GM12878 (cell line): ENCODE results near the gene GRIK1. TPM values are rescaled to one million over a fixed set of nuclear protein-coding genes. Genes with fewer than 3 reads are reported as not detected.

Source experiments
- ATAC-seq: fragments of 200-7000 bp; cut with Tn5 transposase; 3 replicates; pipeline ENCODE4 v1.9.1; 2020; ENCODE audit warnings: mild to moderate bottlenecking, moderate library complexity
- BruUV-seq: library from RNA; stranded (reverse); fragments of 400-500 nt; replicated peaks from 2 replicates; lab custom pipeline; 2021; lab: Mats Ljungman, UMichigan
- CTCF ChIA-PET: fragments of 300-600 bp; sonication (Branson Sonifier 250); formaldehyde crosslinking; extraction: SDS; loops from one replicate; lab custom pipeline; 2021; ENCODE audit warnings: inconsistent platforms; lab: Yijun Ruan, JAX
- POLR2A ChIA-PET: fragments of 350-600 bp; formaldehyde crosslinking; extraction: SDS; loops from one replicate; lab custom pipeline; 2021; ENCODE audit warnings: inconsistent platforms; lab: Charles Lee
- RAD21 ChIA-PET: fragments of 300-600 bp; sonication (Branson Sonifier 250); formaldehyde crosslinking; loops from one replicate; lab custom pipeline; 2023; ENCODE audit warnings: antibody characterized with exemption; ENCODE audit not compliant: unreplicated experiment; lab: Charles Lee
- SMC1A ChIA-PET: fragments of 300-600 bp; sonication (Branson Sonifier 250); formaldehyde crosslinking; loops from one replicate; lab custom pipeline; 2023; ENCODE audit not compliant: unreplicated experiment, uncharacterized antibody; lab: Charles Lee
- DNase-seq: peaks from one replicate; pipeline ENCODE4 v3.0.0-alpha.2; 2011; ENCODE audit warnings: low read depth, low spot score
- FAIRE-seq: peaks from 3 replicates; lab custom pipeline; 2011; peaks lifted over from hg19 to GRCh38; lab: Jason Lieb, UNC
- H2AFZ ChIP-seq: 2 replicates; pipeline ENCODE4 v1.6.0; 2011; ENCODE audit warnings: low read depth, low read length, control low read depth; ENCODE audit not compliant: control insufficient read depth
- H3K27ac ChIP-seq: 2 replicates; pipeline ENCODE4 v1.5.1; 2011; ENCODE audit warnings: control low read depth; ENCODE audit not compliant: control insufficient read depth, insufficient read depth
- H3K27me3 ChIP-seq, 2 experiments: replicated peaks in 1 of 2; 2 replicates each; pipeline versions ENCODE4 v1.6.0 to v1.6.1; 2011; ENCODE audit warnings: low read length in 1 of 2; ENCODE audit not compliant: control insufficient read depth in 2 of 2, insufficient read depth in 2 of 2
- H3K36me3 ChIP-seq, 2 experiments: 2 replicates each; pipeline ENCODE4 v1.5.1; 2011; ENCODE audit warnings: low read length in 1 of 2; ENCODE audit not compliant: control insufficient read depth in 2 of 2, insufficient read depth in 2 of 2
- H3K4me1 ChIP-seq: 2 replicates; pipeline ENCODE4 v1.6.1; 2011; ENCODE audit warnings: mild to moderate bottlenecking, low read length, moderate library complexity, mixed read lengths; ENCODE audit not compliant: control insufficient read depth, insufficient read depth
- H3K4me2 ChIP-seq: 2 replicates; pipeline ENCODE4 v1.6.0; 2011; ENCODE audit warnings: control low read depth; ENCODE audit not compliant: control insufficient read depth, insufficient read depth
- H3K4me3 ChIP-seq: fragments of 200-600 bp; sonication (generic); 2 replicates; pipeline ENCODE4 v1.5.1; 2016
- H3K79me2 ChIP-seq: 2 replicates; pipeline ENCODE4 v1.6.0; 2011; ENCODE audit warnings: low read length; ENCODE audit not compliant: control insufficient read depth, insufficient read depth
- H3K9ac ChIP-seq: 2 replicates; pipeline ENCODE4 v1.8.0; 2011; ENCODE audit warnings: low read length, control low read depth, mixed read lengths; ENCODE audit not compliant: control insufficient read depth, insufficient read depth
- H3K9me3 ChIP-seq: replicated peaks from 3 replicates; pipeline ENCODE4 v1.5.1; 2011; ENCODE audit warnings: mild to moderate bottlenecking, low read length; ENCODE audit not compliant: control insufficient read depth, insufficient read depth
- H4K20me1 ChIP-seq: 2 replicates; pipeline ENCODE4 v1.6.0; 2011; ENCODE audit not compliant: control insufficient read depth, insufficient read depth
- BCL3 ChIP-seq: IDR thresholded peaks from 2 replicates; pipeline ENCODE4 v1.6.1; 2011; ENCODE audit warnings: borderline replicate concordance, low read depth, mild to moderate bottlenecking, moderate library complexity, low read length; ENCODE audit not compliant: insufficient read depth, poor library complexity, severe bottlenecking
- CTCF ChIP-seq, 3 experiments: IDR thresholded peaks in 2 of 3; conservative IDR thresholded peaks in 1 of 3; 2 replicates each; pipeline ENCODE4 v1.5.1; 2011; ENCODE audit warnings: low read depth in 3 of 3, low read length in 3 of 3, mild to moderate bottlenecking in 3 of 3, control low read depth in 2 of 3, moderate library complexity in 2 of 3, inconsistent platforms in 1 of 3, mixed read lengths in 1 of 3; ENCODE audit not compliant: control insufficient read depth in 2 of 3, insufficient read depth in 1 of 3; ENCODE audit errors: extremely low read depth in 1 of 3
- EED ChIP-seq: sonication (generic); IDR thresholded peaks from 2 replicates; pipeline ENCODE4 v1.6.1; 2016; ENCODE audit warnings: antibody characterized with exemption, low read depth
- MXI1 ChIP-seq: fragments of 150-350 bp; IDR thresholded peaks from 2 replicates; pipeline ENCODE4 v1.6.1; 2011; ENCODE audit warnings: low read depth, mild to moderate bottlenecking, inconsistent platforms, low read length, improper control_type of control experiment
- NFIC ChIP-seq: IDR thresholded peaks from 2 replicates; pipeline ENCODE4 v1.6.1; 2012; ENCODE audit warnings: low read depth, mild to moderate bottlenecking, inconsistent platforms, low read length, moderate library complexity
- PBX3 ChIP-seq: IDR thresholded peaks from 2 replicates; pipeline ENCODE4 v1.6.1; 2011; ENCODE audit warnings: mild to moderate bottlenecking, low read depth, low read length, moderate library complexity; ENCODE audit not compliant: insufficient replicate concordance
- PKNOX1 ChIP-seq: fragments of 450-650 bp; IDR thresholded peaks from 2 replicates; pipeline ENCODE4 v1.6.1; 2016; ENCODE audit warnings: mild to moderate bottlenecking
- REST ChIP-seq: IDR thresholded peaks from 2 replicates; pipeline ENCODE4 v1.6.1; 2012; ENCODE audit warnings: mild to moderate bottlenecking, low read depth, low read length
- STAT1 ChIP-seq: fragments of 450-650 bp; conservative IDR thresholded peaks from 2 replicates; pipeline ENCODE4 v1.6.1; 2014; ENCODE audit warnings: antibody characterized with exemption, mild to moderate bottlenecking
- STAT3 ChIP-seq: IDR thresholded peaks from 2 replicates; pipeline ENCODE4 v1.6.1; 2011; ENCODE audit warnings: low read depth, low read length, improper control_type of control experiment
- YY1 ChIP-seq: IDR thresholded peaks from 2 replicates; pipeline ENCODE4 v1.6.1; 2011; ENCODE audit warnings: low read depth, mild to moderate bottlenecking, low read length
- ZSCAN29 ChIP-seq: fragments of 450-650 bp; IDR thresholded peaks from 2 replicates; pipeline ENCODE4 v1.6.1; 2017; ENCODE audit warnings: mild to moderate bottlenecking, moderate library complexity
- WGBS: methylation state at CpG from one replicate; pipeline ENCODE4 v1.1.6; 2016; ENCODE audit warnings: low lambda C conversion rate; ENCODE audit not compliant: insufficient replicate concordance, insufficient coverage; ENCODE audit errors: missing lambda C conversion rate; 5-methylcytosine and 5-hydroxymethylcytosine counted together
- in situ Hi-C: fragments of 300-500 bp; cut with MboI; formaldehyde crosslinking; loops from 9 replicates; pipeline ENCODE4 v1.14.3; 2018; ENCODE audit warnings: mixed read lengths
- intact Hi-C: fragments of 100-400 bp; cut with micrococcal nuclease; formaldehyde crosslinking; loops from one replicate; pipeline ENCODE4 v1.14.2; 2022; ENCODE audit not compliant: unreplicated experiment
- polyA plus RNA-seq, 11 experiments: library from polyadenylated mRNA; depleted of rRNA in 4 of 11; unstranded in 6 of 11; stranded (reverse) in 5 of 11; fragments of >200 nt; fragmentation: Nextera tagmentation in 4 of 11; fragmentation: Illumina TruSeq in 1 of 11; extraction: Ambion mirVana in 4 of 11; extraction: Trizol in 1 of 11; gene quantifications; 1 replicate in 1 of 11; 2 replicates in 10 of 11; pipeline versions ENCODE4 v1.2.1 to v1.2.3, GENCODE V29; 2011 to 2016; ENCODE audit warnings: inconsistent platforms in 2 of 11, missing spikeins in 2 of 11, low read depth in 1 of 11
- total RNA-seq, 4 experiments: library from RNA; depleted of rRNA in 3 of 4; stranded (reverse); fragments of >200 nt in 3 of 4; fragmentation: Illumina TruSeq in 1 of 4; extraction: Trizol in 1 of 4; gene quantifications; 2 replicates each; pipeline versions ENCODE4 v1.2.1 to v1.2.3, GENCODE V29; 2013 to 2021

Gene GRIK1
- total and polyA plus RNA-seq, 10 of the 15 experiments (the other 5 are each of a cell fraction or from before 2014, with no cell fraction given) = 0.05 to 0.13 (median 0.09) TPM; not detected in 7

GRCh38 chr21:29717659-29718058 lies 222.1 kb downstream of the GRIK1 start (continued):
- TF ChIP-seq BCL3 (no peak), REST (no peak)

- Histone ChIP-seq H3K27me3 (no peaks in the 10 kb centered on the region), H2AFZ (no peak overlapping the region), H3K4me1 (no peaks in the 10 kb centered on the region), H3K9ac (no peak overlapping the region), H3K9me3 (no peaks in the 10 kb centered on the region), H3K27ac (no peak overlapping the region), H3K4me2 (no peak overlapping the region), H3K79me2 (no peaks in the 10 kb centered on the region), H4K20me1 (no peaks in the 10 kb centered on the region), H3K36me3 (no peaks in the 10 kb centered on the region), H3K4me3 (no peak overlapping the region)
- in situ Hi-C loops (no loop called here), intact Hi-C loops (no loop called here)
- FAIRE-seq (no peak), DNase-seq (no peak), ATAC-seq (no peak)
- ChIA-PET SMC1A (no interaction called here), RAD21 (no interaction called here), POLR2A (no interaction called here), CTCF (no interaction called here)
- 17% methylated on average over 2 of the region's 2 CpGs for WGBS
- no TSS peak for BruUV-seq
- TF ChIP-seq STAT3 (no peak), NFIC (no peak), ZSCAN29 (no peak), CTCF (IDR thresholded peaks at IDR 0.05 in 2 of 3, conservative IDR thresholded peaks at IDR 0.05 in 1 of 3; ENCODE audit: control insufficient read depth in 2 of 3, extremely low read depth in 1 of 3, insufficient read depth in 1 of 3, low read depth in 3 of 3, low read length in 3 of 3) (no peak), YY1 (no peak), PKNOX1 (no peak), MXI1 (no peak), EED (no peak), PBX3 (no peak), STAT1 (no peak)
Measured at GRCh38 chr21:29716753-29717152, 223.0 kb downstream of the GRIK1 start.
